GM12878 (cell line): ENCODE data around the gene VASP.

Experiments used
- ATF3 ChIP-seq: IDR thresholded peaks from 2 replicates; pipeline ENCODE4 v1.6.1; 2011; ENCODE audit warnings: low read depth, mild to moderate bottlenecking, low read length, moderate library complexity, borderline replicate concordance; ENCODE audit errors: extremely low read depth
- SIN3A ChIP-seq: IDR thresholded peaks from 2 replicates; pipeline ENCODE4 v1.6.1; 2012; ENCODE audit warnings: low read depth, low read length, improper control_type of control experiment
- SP1 ChIP-seq: IDR thresholded peaks from one replicate; pipeline ENCODE4 v1.6.1; 2011; ENCODE audit warnings: low read depth, low read length
- ZNF384 ChIP-seq: IDR thresholded peaks from 2 replicates; pipeline ENCODE4 v1.6.1; 2012; ENCODE audit warnings: low read depth, mild to moderate bottlenecking, low read length, improper control_type of control experiment, borderline replicate concordance

GRCh38 chr19:45515807-45516401 lies 8.6 kb downstream of the VASP start:
- no peak for TF ChIP-seq ATF3
- TF ChIP-seq SIN3A, result no peak
- no peak for TF ChIP-seq SP1
- no peak for TF ChIP-seq ZNF384
